SIG-M5 (cell line): ENCODE results near the gene LRRTM4.
"Not testable (repeated sequence)": the region's sequence is repeated elsewhere in the genome, so short reads cannot be mapped to it uniquely, and the experiment has no call there.

Source experiments
- DNase-seq: peaks from one replicate; lab custom pipeline; 2025; lab: John Stamatoyannopoulos, UW

The LRRTM4 gene

GRCh38 chr2:76862901-76863300 lies 659.3 kb downstream of the LRRTM4 start:
- no peak for DNase-seq

- no peak for DNase-seq
These were observed 660.5 kb downstream of the LRRTM4 start for GRCh38 chr2:76861708-76862107.

- DNase-seq, result no peak
These were observed 671.2 kb downstream of the LRRTM4 start for GRCh38 chr2:76851000-76851399.

- DNase-seq, result no peak
These were observed 673.1 kb downstream of the LRRTM4 start for GRCh38 chr2:76849086-76849485.

- no peak for DNase-seq
These were observed 682.4 kb downstream of the LRRTM4 start for GRCh38 chr2:76839826-76840225.

GRCh38 chr2:76829374-76830234 lies 692.6 kb downstream of the LRRTM4 start:
- no peak for DNase-seq

GRCh38 chr2:76826691-76827090 lies 695.5 kb downstream of the LRRTM4 start:
- DNase-seq, result no peak

GRCh38 chr2:76825140-76825970 lies 696.8 kb downstream of the LRRTM4 start:
- DNase-seq, result no peak

GRCh38 chr2:76821731-76822130 lies 700.4 kb downstream of the LRRTM4 start:
- no peak for DNase-seq

- DNase-seq, result no peak
These were observed 709.1 kb downstream of the LRRTM4 start for GRCh38 chr2:76813084-76813483.

GRCh38 chr2:76812156-76812555 lies 710.0 kb downstream of the LRRTM4 start:
- no peak for DNase-seq

- no peak for DNase-seq
These were observed 713.0 kb downstream of the LRRTM4 start for GRCh38 chr2:76809136-76809535.

- no peak for DNase-seq
These were observed 713.4 kb downstream of the LRRTM4 start for GRCh38 chr2:76808732-76809131.

GRCh38 chr2:76793647-76794334 lies 728.4 kb downstream of the LRRTM4 start:
- DNase-seq, result no peak

- DNase-seq, result not testable (repeated sequence)
These were observed 740.9 kb downstream of the LRRTM4 start for GRCh38 chr2:76781313-76781712.

GRCh38 chr2:76763276-76763675 lies 758.9 kb downstream of the LRRTM4 start:
- DNase-seq, result no peak

GRCh38 chr2:76760367-76760704 lies 761.8 kb downstream of the LRRTM4 start:
- no peak for DNase-seq

- no peak for DNase-seq
These were observed 762.4 kb downstream of the LRRTM4 start for GRCh38 chr2:76759634-76760366.

- DNase-seq, result no peak
These were observed 769.7 kb downstream of the LRRTM4 start for GRCh38 chr2:76752506-76752905.

- DNase-seq, result no peak
These were observed 772.3 kb downstream of the LRRTM4 start for GRCh38 chr2:76749858-76750257.

GRCh38 chr2:76748581-76749296 lies 773.4 kb downstream of the LRRTM4 start:
- DNase-seq, result no peak
